ENCODE data around the gene CLBA1. TPM values are rescaled to one million over a fixed set of nuclear protein-coding genes. Genes with fewer than 3 reads are reported as not detected.

CLBA1 gene
- total and polyA plus RNA-seq, 9 of the 15 experiments (the other 6 are each of a cell fraction or from before 2014, with no cell fraction given) = 0.04 to 3.9 (median 2.6) TPM

GRCh38 chr14:105019861-105020814 lies 34.5 kb downstream of the CLBA1 start (continued):
- TF ChIP-seq FOSL1 (tag; conservative IDR thresholded peaks at IDR 0.05) (no peak), NELFE (IDR thresholded peaks at IDR 0.05; ENCODE audit: insufficient read depth, insufficient read length) (no peak), CREM (IDR thresholded peaks at IDR 0.05; ENCODE audit: low read depth) (no peak), ZNF232 (CRISPR knock-in tag; IDR thresholded peaks at IDR 0.05) (no peak), NFE2 (IDR thresholded peaks at IDR 0.05; ENCODE audit: low read depth) (no peak), PPARD (CRISPR knock-in tag; IDR thresholded peaks at IDR 0.05) (no peak), HBP1 (CRISPR knock-in tag; IDR thresholded peaks at IDR 0.05) (no peak), ZBTB26 (CRISPR knock-in tag; IDR thresholded peaks at IDR 0.05) (no peak), NKRF (IDR thresholded peaks at IDR 0.05; ENCODE audit: borderline replicate concordance) (no peak), PCBP1 (IDR thresholded peaks at IDR 0.05; ENCODE audit: low read depth, low read length, poor library complexity, severe bottlenecking) (peak; percentile 19), ASH1L (IDR thresholded peaks at IDR 0.05; ENCODE audit: borderline replicate concordance, low read depth, partially characterized antibody) (no peak), GATAD2A (IDR thresholded peaks at IDR 0.05) (no peak), ETV5 (CRISPR knock-in tag; IDR thresholded peaks at IDR 0.05; ENCODE audit: low read depth) (no peak), NR2C1 (IDR thresholded peaks at IDR 0.05) (no peak), NR2C1 (tag; IDR thresholded peaks at IDR 0.05) (no peak), EGR1 (conservative IDR thresholded peaks at IDR 0.05) (no peak), ZNF57 (CRISPR knock-in tag; IDR thresholded peaks at IDR 0.05) (no peak), CBFA2T3 (IDR thresholded peaks at IDR 0.05) (no peak), ZNF23 (CRISPR knock-in tag; IDR thresholded peaks at IDR 0.05) (no peak), CBFB (CRISPR knock-in tag; IDR thresholded peaks at IDR 0.05) (no peak), ZFX (CRISPR knock-in tag; IDR thresholded peaks at IDR 0.05) (peak; percentile 65), SIN3A (IDR thresholded peaks at IDR 0.05; ENCODE audit: borderline replicate concordance in 2 of 2, control insufficient read depth in 1 of 2, low read depth in 2 of 2, low read length in 2 of 2) (peak in 1 of 2 experiments; percentile 3; a peak in 2 of 4 replicates), FOXK1 (CRISPR knock-in tag; IDR thresholded peaks at IDR 0.05; ENCODE audit: borderline replicate concordance) (no peak), IRF1 (CRISPR knock-in tag; IDR thresholded peaks at IDR 0.05; ENCODE audit: borderline replicate concordance) (no peak), TRIM24 (IDR thresholded peaks at IDR 0.05) (no peak)

Data from K562 (cell line).